Measurements from ENCODE around the gene CEP164.

- TF ChIP-seq CTCF (conservative IDR thresholded peaks at IDR 0.05; ENCODE audit: low read depth, low read length) (no peak), EZH2phosphoT487 (IDR thresholded peaks at IDR 0.05; ENCODE audit: borderline replicate concordance, low read length) (no peak)
Measured at GRCh38 chr11:117292616-117293015, 35.0 kb upstream of the CEP164 start.

Data from PC-3 (cell line).